Measurements from ENCODE around the gene ADCY10.

Gene ADCY10

GRCh38 chr1:167927046-167927754 is 13.3 kb upstream of the ADCY10 start:
- no peak for DNase-seq (ENCODE audit: low spot score)

- peak; percentile 70 for DNase-seq (ENCODE audit: low spot score)
These were observed 12.6 kb upstream of the ADCY10 start for GRCh38 chr1:167926486-167926997.

- DNase-seq (ENCODE audit: low spot score) = no peak
These were observed 10.8 kb upstream of the ADCY10 start for GRCh38 chr1:167924543-167925231.

- no peak for DNase-seq (ENCODE audit: low spot score)
These were observed 10.2 kb upstream of the ADCY10 start for GRCh38 chr1:167924102-167924501.

GRCh38 chr1:167923324-167924056 is 9.6 kb upstream of the ADCY10 start:
- no peak for DNase-seq (ENCODE audit: low spot score)

GRCh38 chr1:167922611-167923074 is 8.7 kb upstream of the ADCY10 start:
- no peak for DNase-seq (ENCODE audit: low spot score)

GRCh38 chr1:167922023-167922422 is 8.1 kb upstream of the ADCY10 start:
- DNase-seq (ENCODE audit: low spot score) = no peak

GRCh38 chr1:167916766-167917511 is 3.0 kb upstream of the ADCY10 start:
- no peak for DNase-seq (ENCODE audit: low spot score)

GRCh38 chr1:167915569-167915968 is 1.6 kb upstream of the ADCY10 start:
- DNase-seq (ENCODE audit: low spot score) = no peak

GRCh38 chr1:167912294-167912693 is 1.6 kb downstream of the ADCY10 start:
- DNase-seq (ENCODE audit: low spot score) = no peak

GRCh38 chr1:167911413-167911812 is 2.5 kb downstream of the ADCY10 start:
- no peak for DNase-seq (ENCODE audit: low spot score)

GRCh38 chr1:167910530-167910929 is 3.4 kb downstream of the ADCY10 start:
- DNase-seq (ENCODE audit: low spot score) = no peak

- no peak for DNase-seq (ENCODE audit: low spot score)
These were observed 4.2 kb downstream of the ADCY10 start for GRCh38 chr1:167909691-167910180.

GRCh38 chr1:167905671-167906070 is 8.3 kb downstream of the ADCY10 start:
- DNase-seq (ENCODE audit: low spot score) = no peak

GRCh38 chr1:167905182-167905581 is 8.8 kb downstream of the ADCY10 start:
- DNase-seq (ENCODE audit: low spot score) = no peak

- DNase-seq (ENCODE audit: low spot score) = no peak
These were observed 9.2 kb downstream of the ADCY10 start for GRCh38 chr1:167904652-167905130.

GRCh38 chr1:167900907-167901306 is 13.0 kb downstream of the ADCY10 start:
- no peak for DNase-seq (ENCODE audit: low spot score)

- no peak for DNase-seq (ENCODE audit: low spot score)
These were observed 14.7 kb downstream of the ADCY10 start for GRCh38 chr1:167899253-167899681.

GRCh38 chr1:167898578-167899222 is 15.2 kb downstream of the ADCY10 start:
- no peak for DNase-seq (ENCODE audit: low spot score)

- DNase-seq (ENCODE audit: low spot score) = no peak
These were observed 20.1 kb downstream of the ADCY10 start for GRCh38 chr1:167893798-167894197.

GRCh38 chr1:167890400-167890799 is 23.5 kb downstream of the ADCY10 start:
- no peak for DNase-seq (ENCODE audit: low spot score)
